Right atrium auricular region (tissue), 2 donors: ENCODE data around the gene RADX. TPM values are rescaled to one million over a fixed set of nuclear protein-coding genes. Genes with fewer than 3 reads are reported as not detected.

Experiments used
- DNase-seq: peaks from one replicate; pipeline ENCODE4 v3.0.0-alpha.2; 2019; ENCODE audit warnings: low spot score
- H3K27ac ChIP-seq, 2 donors: fragments of 200-600 bp; sonication (generic); 1 replicate in 1 of 2; 2 replicates in 1 of 2; pipeline ENCODE4 v1.5.1; 2016 to 2019
- H3K27me3 ChIP-seq, 2 donors: fragments of 200-600 bp; sonication (generic); one replicate each; pipeline versions ENCODE4 v1.5.1 to v1.6.0; 2017 to 2019
- H3K36me3 ChIP-seq: fragments of 200-600 bp; sonication (generic); one replicate; pipeline ENCODE4 v1.5.1; 2016
- H3K4me1 ChIP-seq, 2 donors: fragments of 200-600 bp; sonication (generic); one replicate each; pipeline versions ENCODE4 v1.5.1 to v1.6.0; 2017 to 2019
- H3K4me3 ChIP-seq, 2 donors: fragments of 200-600 bp; sonication (generic); 1 replicate in 1 of 2; 2 replicates in 1 of 2; pipeline ENCODE4 v1.5.1; 2017 to 2019; ENCODE audit warnings: mild to moderate bottlenecking in 1 of 2, moderate library complexity in 1 of 2
- H3K9me3 ChIP-seq, 2 donors: fragments of 200-600 bp; sonication (generic); one replicate each; pipeline ENCODE4 v1.5.1; 2019
- total RNA-seq, 2 donors: library from RNA; depleted of rRNA; stranded (reverse); fragments of >200 nt; gene quantifications; one replicate each; pipeline ENCODE4 v1.1.0, GENCODE V29; 2016
- TF ChIP-seq, protein P1 (sequence below), 2 donors: fragments of 200-600 bp; sonication (generic); IDR thresholded peaks; one replicate each; pipeline ENCODE4 v1.5.1; 2019; ENCODE audit warnings: antibody characterized with exemption in 2 of 2

Gene RADX
- total RNA-seq, 2 donors from 2014 or later, result 0.67 to 1.8 TPM

DNA sequence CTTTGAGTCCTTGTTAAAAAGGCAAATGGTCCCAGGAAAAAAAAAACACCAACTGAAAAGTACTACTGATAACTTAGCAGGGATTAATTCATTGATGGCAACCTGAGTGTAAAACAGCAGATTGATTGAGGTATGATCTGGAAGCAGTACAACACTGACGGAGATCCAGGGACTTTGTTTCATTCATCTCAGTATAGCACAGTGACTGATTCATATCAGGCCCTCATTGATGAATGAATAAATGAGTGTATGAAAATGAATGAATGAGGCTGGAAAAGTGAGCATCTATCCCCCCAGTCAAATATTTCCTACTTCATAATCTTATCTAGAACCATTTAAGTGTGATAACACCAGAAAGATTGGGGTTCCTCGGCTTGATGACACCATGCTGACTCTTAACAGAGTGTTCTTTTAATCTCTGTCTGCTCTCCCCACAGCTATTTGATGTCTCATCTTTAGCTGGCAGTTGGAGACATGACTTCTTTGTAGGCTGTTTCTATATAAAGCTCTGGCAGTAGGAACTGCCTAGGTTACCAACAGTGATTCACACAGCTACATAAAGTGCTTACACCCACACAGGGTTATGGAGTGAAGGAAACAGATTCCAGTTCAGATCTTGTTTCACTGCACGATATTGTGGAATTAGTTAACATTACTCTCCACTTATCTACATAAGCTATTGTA, 96.1 kb downstream of the RADX start:
- H3K9me3 ChIP-seq, result no peaks in the 10 kb centered on the region
- no peak for DNase-seq
- no peaks in the 10 kb centered on the region for H3K4me1 ChIP-seq
- no peaks in the 10 kb centered on the region for H3K27me3 ChIP-seq
- H3K36me3 ChIP-seq, result no peaks in the 10 kb centered on the region
- TF ChIP-seq, protein P1, sequence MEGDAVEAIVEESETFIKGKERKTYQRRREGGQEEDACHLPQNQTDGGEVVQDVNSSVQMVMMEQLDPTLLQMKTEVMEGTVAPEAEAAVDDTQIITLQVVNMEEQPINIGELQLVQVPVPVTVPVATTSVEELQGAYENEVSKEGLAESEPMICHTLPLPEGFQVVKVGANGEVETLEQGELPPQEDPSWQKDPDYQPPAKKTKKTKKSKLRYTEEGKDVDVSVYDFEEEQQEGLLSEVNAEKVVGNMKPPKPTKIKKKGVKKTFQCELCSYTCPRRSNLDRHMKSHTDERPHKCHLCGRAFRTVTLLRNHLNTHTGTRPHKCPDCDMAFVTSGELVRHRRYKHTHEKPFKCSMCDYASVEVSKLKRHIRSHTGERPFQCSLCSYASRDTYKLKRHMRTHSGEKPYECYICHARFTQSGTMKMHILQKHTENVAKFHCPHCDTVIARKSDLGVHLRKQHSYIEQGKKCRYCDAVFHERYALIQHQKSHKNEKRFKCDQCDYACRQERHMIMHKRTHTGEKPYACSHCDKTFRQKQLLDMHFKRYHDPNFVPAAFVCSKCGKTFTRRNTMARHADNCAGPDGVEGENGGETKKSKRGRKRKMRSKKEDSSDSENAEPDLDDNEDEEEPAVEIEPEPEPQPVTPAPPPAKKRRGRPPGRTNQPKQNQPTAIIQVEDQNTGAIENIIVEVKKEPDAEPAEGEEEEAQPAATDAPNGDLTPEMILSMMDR (IDR thresholded peaks at IDR 0.05), result no peak
- H3K4me3 ChIP-seq, result no peak overlapping the region
- peak overlapping the region in 1 of 2 donors; percentile 42 for H3K27ac ChIP-seq

DNA sequence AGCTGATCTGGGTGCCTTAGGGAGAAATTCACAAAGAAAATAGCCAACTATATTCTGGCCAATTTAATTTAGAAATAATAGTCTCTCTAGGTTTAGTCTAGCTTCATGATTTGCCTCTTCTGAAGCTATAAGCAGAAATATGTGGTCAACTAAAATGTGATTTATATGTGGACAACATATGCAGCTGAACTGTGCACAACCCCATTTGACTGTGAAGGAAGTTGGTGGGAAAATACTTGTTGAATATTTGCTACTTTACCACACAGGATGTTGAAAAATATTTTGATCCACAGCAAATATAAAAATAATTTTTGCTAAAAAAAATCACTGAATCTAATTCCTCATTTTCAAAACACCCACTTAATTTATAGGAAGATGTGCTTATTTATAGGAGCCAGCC, 99.0 kb downstream of the RADX start:
- no peak for DNase-seq
- Histone ChIP-seq H3K9me3 (no peaks in the 10 kb centered on the region), H3K27me3 (no peaks in the 10 kb centered on the region), H3K4me1 (no peaks in the 10 kb centered on the region), H3K4me3 (no peak overlapping the region), H3K27ac (no peak overlapping the region), H3K36me3 (no peaks in the 10 kb centered on the region)
- TF ChIP-seq, protein P1 (IDR thresholded peaks at IDR 0.05), result no peak

DNA sequence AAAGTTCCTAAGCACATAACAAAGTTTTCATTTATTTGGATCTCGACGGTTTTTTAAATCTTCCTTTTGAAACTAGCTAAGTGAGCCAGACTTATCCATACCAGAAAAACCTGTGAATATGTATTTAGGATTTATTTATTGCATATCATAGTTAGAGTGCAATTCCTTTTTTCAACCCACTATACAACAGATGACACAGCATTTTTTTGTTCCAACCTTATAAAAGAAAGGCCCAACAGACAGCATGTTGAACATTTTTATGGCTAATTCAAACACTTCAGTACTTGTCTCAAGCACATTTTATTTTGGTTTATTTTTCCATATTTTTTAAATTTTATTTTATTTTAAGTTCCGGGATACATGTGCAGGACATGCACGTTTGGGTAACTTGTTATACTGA, 99.6 kb downstream of the RADX start:
- H3K9me3 ChIP-seq, result no peaks in the 10 kb centered on the region
- H3K36me3 ChIP-seq, result no peaks in the 10 kb centered on the region
- TF ChIP-seq, protein P1 (IDR thresholded peaks at IDR 0.05), result no peak
- no peak overlapping the region for H3K4me3 ChIP-seq
- H3K4me1 ChIP-seq, result no peaks in the 10 kb centered on the region
- H3K27ac ChIP-seq, result no peak overlapping the region
- DNase-seq, result no peak
- no peaks in the 10 kb centered on the region for H3K27me3 ChIP-seq

DNA sequence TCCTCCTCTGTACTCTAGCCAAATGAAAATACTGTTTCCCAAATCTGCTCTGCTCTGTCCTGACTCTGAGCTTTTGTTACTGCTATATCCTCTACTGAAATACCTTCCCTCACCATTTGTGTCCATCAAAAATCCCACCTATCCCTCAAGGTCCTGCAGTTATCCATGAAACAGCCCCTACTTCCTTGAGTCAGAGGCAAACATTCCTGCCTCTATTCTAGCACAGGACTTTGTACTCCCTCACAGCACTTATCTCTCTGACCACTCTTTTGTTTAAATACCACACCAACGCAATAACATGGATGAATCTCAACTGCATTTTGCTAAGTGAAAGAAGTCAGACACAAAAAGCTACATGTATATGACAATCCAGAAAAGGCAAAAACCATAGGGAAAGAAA, 104.2 kb downstream of the RADX start:
- H3K9me3 ChIP-seq, result no peaks in the 10 kb centered on the region
- H3K4me1 ChIP-seq, result no peaks in the 10 kb centered on the region
- no peak overlapping the region for H3K4me3 ChIP-seq
- no peaks in the 10 kb centered on the region for H3K36me3 ChIP-seq
- H3K27ac ChIP-seq, result no peak overlapping the region
- TF ChIP-seq, protein P1 (IDR thresholded peaks at IDR 0.05), result no peak
- no peaks in the 10 kb centered on the region for H3K27me3 ChIP-seq
- no peak for DNase-seq

DNA sequence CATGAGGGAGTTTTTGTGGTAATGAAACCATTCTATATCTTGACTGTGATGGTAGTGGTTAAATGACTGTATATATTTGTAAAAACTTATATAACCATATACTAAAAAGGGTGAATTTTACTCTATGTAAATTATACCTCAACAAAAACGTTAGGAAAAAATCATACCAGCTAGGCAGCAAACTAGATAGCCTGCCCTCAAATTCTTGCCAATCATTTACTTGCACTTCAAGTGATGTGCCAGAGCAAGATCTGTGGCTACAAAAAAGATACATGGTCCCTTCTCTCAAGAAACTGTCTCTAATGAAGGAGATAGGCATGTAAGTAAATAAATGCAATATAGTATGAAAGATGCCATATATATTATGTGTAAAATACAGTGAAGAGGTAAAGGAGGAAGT, 104.7 kb downstream of the RADX start:
- Histone ChIP-seq H3K27me3 (no peaks in the 10 kb centered on the region), H3K9me3 (no peaks in the 10 kb centered on the region), H3K4me3 (no peak overlapping the region), H3K36me3 (no peaks in the 10 kb centered on the region), H3K27ac (no peak overlapping the region), H3K4me1 (no peaks in the 10 kb centered on the region)
- DNase-seq, result no peak
- TF ChIP-seq, protein P1 (IDR thresholded peaks at IDR 0.05), result no peak

DNA sequence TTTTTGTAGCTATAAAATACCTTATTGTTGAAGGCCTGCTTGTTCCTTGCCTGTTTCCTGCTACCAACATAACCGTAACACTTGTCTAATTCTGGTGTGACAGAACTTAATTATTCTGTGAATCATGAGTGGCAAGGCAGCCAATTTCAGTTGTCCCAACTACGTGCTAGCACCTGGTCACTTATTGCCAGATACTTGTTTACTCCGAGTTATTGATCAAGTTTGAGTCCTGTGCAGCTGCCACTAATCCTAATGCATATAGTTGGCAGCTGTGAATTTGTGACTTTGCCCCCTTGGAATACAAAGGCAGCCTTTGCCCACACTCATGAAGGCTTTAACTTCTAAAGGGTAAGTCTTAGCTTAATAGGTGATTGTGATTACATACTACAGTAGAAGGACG, 106.9 kb downstream of the RADX start:
- H3K4me3 ChIP-seq, result no peak overlapping the region
- H3K36me3 ChIP-seq, result no peaks in the 10 kb centered on the region
- no peak overlapping the region for H3K27ac ChIP-seq
- TF ChIP-seq, protein P1 (IDR thresholded peaks at IDR 0.05), result no peak
- H3K27me3 ChIP-seq, result no peaks in the 10 kb centered on the region
- H3K4me1 ChIP-seq, result no peaks in the 10 kb centered on the region
- DNase-seq, result no peak
- H3K9me3 ChIP-seq, result no peaks in the 10 kb centered on the region
